Measurements from ENCODE around the gene PIK3CD. TPM values are rescaled to one million over a fixed set of nuclear protein-coding genes. Genes with fewer than 3 reads are reported as not detected.

PIK3CD gene
- total and polyA plus RNA-seq, 10 of the 15 experiments (the other 5 are each of a cell fraction or from before 2014, with no cell fraction given): 7.0 to 101 (median 51.1) TPM

DNA sequence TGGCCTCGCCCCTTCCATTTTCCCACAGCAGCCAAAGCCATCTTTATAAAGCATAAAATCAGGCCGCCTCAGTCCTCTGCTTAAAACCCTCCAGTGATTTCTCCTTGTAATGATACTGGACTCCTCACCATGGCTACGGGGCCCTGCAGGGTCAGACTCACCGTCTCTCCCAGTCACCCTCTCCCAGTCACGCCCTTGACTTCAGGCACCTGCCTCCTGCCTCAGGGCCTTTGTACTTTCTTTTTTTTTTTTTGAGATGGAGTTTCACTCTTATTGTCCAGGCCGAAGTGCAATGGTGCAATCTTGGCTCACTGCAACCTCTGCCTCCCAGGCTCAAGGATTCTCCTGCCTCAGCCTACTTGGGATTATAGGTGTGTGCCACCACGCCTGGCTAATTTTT lies 47.8 kb downstream of the PIK3CD start:
- ATAC-seq (no peak), FAIRE-seq (no peak), DNase-seq (ENCODE audit: low read depth, low spot score) (no peak)
- Histone ChIP-seq H3K79me2 (ENCODE audit: control insufficient read depth, insufficient read depth, low read length) (peaks cover 41% of the 10 kb centered on the region), H3K27me3 (replicated peaks in 1 of 2; ENCODE audit: control insufficient read depth in 2 of 2, insufficient read depth in 2 of 2, low read length in 1 of 2) (no peaks in the 10 kb centered on the region), H4K20me1 (ENCODE audit: control insufficient read depth, insufficient read depth) (no peaks in the 10 kb centered on the region), H3K9me3 (replicated peaks; ENCODE audit: control insufficient read depth, insufficient read depth, low read length) (peaks cover 12% of the 10 kb centered on the region), H3K36me3 (ENCODE audit: control insufficient read depth in 2 of 2, insufficient read depth in 2 of 2, low read length in 1 of 2) (peaks cover 14 to 32% of the 10 kb centered on the region in 2 experiments), H3K9ac (ENCODE audit: control insufficient read depth, insufficient read depth, low read length) (no peak overlapping the region), H2AFZ (ENCODE audit: control insufficient read depth, low read depth, low read length) (no peak overlapping the region), H3K27ac (ENCODE audit: control insufficient read depth, insufficient read depth) (no peak overlapping the region), H3K4me3 (no peak overlapping the region), H3K4me2 (ENCODE audit: control insufficient read depth, insufficient read depth) (no peak overlapping the region), H3K4me1 (ENCODE audit: control insufficient read depth, insufficient read depth, low read length) (peaks cover 12% of the 10 kb centered on the region)
- ChIA-PET POLR2A (no interaction called here), SMC1A (ENCODE audit: uncharacterized antibody, unreplicated experiment) (interaction anchor here (0.9 kb wide), 1 partner anchor 169 kb away, joined by 3 read pairs; no protein-coding TSS in a partner anchor), CTCF (interaction anchor here (0.6 to 1.7 kb wide), 2 partner anchors 29 to 84 kb away, joined by 3 read pairs; no protein-coding TSS in a partner anchor), RAD21 (ENCODE audit: unreplicated experiment) (no interaction called here)
- in situ Hi-C loops (cut with MboI): no loop called here
- intact Hi-C loops (cut with micrococcal nuclease; ENCODE audit: unreplicated experiment): no loop called here
- no TSS peak for BruUV-seq (replicated peaks)
- 92% methylated on average over 6 of the region's 7 CpGs for WGBS (ENCODE audit: insufficient coverage, insufficient replicate concordance, low lambda C conversion rate, missing lambda C conversion rate)
- no peak for TF ChIP-seq ATF3 (IDR thresholded peaks at IDR 0.05; ENCODE audit: borderline replicate concordance, extremely low read depth, low read depth, low read length)

GRCh38 chr1:9700340-9700739 lies 48.8 kb downstream of the PIK3CD start:
- RAD21 ChIA-PET (ENCODE audit: unreplicated experiment): no interaction called here
- H2AFZ ChIP-seq (ENCODE audit: control insufficient read depth, low read depth, low read length): no peak overlapping the region
- SMC1A ChIA-PET (ENCODE audit: uncharacterized antibody, unreplicated experiment): no interaction called here
- H3K4me1 ChIP-seq (ENCODE audit: control insufficient read depth, insufficient read depth, low read length): peaks cover 16% of the 10 kb centered on the region
- no peaks in the 10 kb centered on the region for H3K27me3 ChIP-seq (replicated peaks in 1 of 2; ENCODE audit: control insufficient read depth in 2 of 2, insufficient read depth in 2 of 2, low read length in 1 of 2)
- H3K9ac ChIP-seq (ENCODE audit: control insufficient read depth, insufficient read depth, low read length): no peak overlapping the region
- no peak for DNase-seq (ENCODE audit: low read depth, low spot score)
- FAIRE-seq: no peak
- in situ Hi-C loops (cut with MboI): no loop called here
- WGBS (ENCODE audit: insufficient coverage, insufficient replicate concordance, low lambda C conversion rate, missing lambda C conversion rate): 94% methylated on average over 12 of the region's 12 CpGs
- CTCF ChIA-PET: no interaction called here
- peaks cover 38% of the 10 kb centered on the region for H3K79me2 ChIP-seq (ENCODE audit: control insufficient read depth, insufficient read depth, low read length)
- H3K36me3 ChIP-seq (ENCODE audit: control insufficient read depth in 2 of 2, insufficient read depth in 2 of 2, low read length in 1 of 2): peaks cover 12 to 28% of the 10 kb centered on the region in 2 experiments
- H4K20me1 ChIP-seq (ENCODE audit: control insufficient read depth, insufficient read depth): no peaks in the 10 kb centered on the region
- ATAC-seq: no peak
- POLR2A ChIA-PET: interaction anchor here (0.6 kb wide), 1 partner anchor 45 kb away, joined by 4 read pairs; no protein-coding TSS in a partner anchor
- H3K4me3 ChIP-seq: no peak overlapping the region
- H3K9me3 ChIP-seq (replicated peaks; ENCODE audit: control insufficient read depth, insufficient read depth, low read length): peaks cover 12% of the 10 kb centered on the region
- intact Hi-C loops (cut with micrococcal nuclease; ENCODE audit: unreplicated experiment): no loop called here
- H3K27ac ChIP-seq (ENCODE audit: control insufficient read depth, insufficient read depth): no peak overlapping the region
- no TSS peak for BruUV-seq (replicated peaks)
- H3K4me2 ChIP-seq (ENCODE audit: control insufficient read depth, insufficient read depth): no peak overlapping the region
- TF ChIP-seq MTA2 (IDR thresholded peaks at IDR 0.05; ENCODE audit: low read depth) (no peak), TAF1 (IDR thresholded peaks at IDR 0.05; ENCODE audit: borderline replicate concordance, low read depth, low read length) (no peak), SMC3 (IDR thresholded peaks at IDR 0.05; ENCODE audit: borderline replicate concordance, low read length) (no peak), HDGF (IDR thresholded peaks at IDR 0.05) (no peak), NR2C1 (IDR thresholded peaks at IDR 0.05) (no peak), RBBP5 (conservative IDR thresholded peaks at IDR 0.05) (no peak), POU2F2 (IDR thresholded peaks at IDR 0.05; ENCODE audit: borderline replicate concordance, low read depth, low read length) (no peak), ZNF207 (IDR thresholded peaks at IDR 0.05; ENCODE audit: borderline replicate concordance) (no peak), RCOR1 (conservative IDR thresholded peaks at IDR 0.05; ENCODE audit: low read depth, low read length) (no peak), CHD2 (IDR thresholded peaks at IDR 0.05; ENCODE audit: borderline replicate concordance, low read depth, low read length) (no peak), BCL11A (IDR thresholded peaks at IDR 0.05; ENCODE audit: low read depth, low read length) (no peak), ETV6 (conservative IDR thresholded peaks at IDR 0.05 in 1 of 2, IDR thresholded peaks at IDR 0.05 in 1 of 2; ENCODE audit: borderline replicate concordance in 1 of 2, low read depth in 1 of 2) (no peak), ZBED1 (IDR thresholded peaks at IDR 0.05; ENCODE audit: borderline replicate concordance) (no peak), TBL1XR1 (IDR thresholded peaks at IDR 0.05; ENCODE audit: low read depth, low read length) (no peak)
- TF ChIP-seq, protein P1, sequence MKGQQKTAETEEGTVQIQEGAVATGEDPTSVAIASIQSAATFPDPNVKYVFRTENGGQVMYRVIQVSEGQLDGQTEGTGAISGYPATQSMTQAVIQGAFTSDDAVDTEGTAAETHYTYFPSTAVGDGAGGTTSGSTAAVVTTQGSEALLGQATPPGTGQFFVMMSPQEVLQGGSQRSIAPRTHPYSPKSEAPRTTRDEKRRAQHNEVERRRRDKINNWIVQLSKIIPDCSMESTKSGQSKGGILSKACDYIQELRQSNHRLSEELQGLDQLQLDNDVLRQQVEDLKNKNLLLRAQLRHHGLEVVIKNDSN (IDR thresholded peaks at IDR 0.05; ENCODE audit: borderline replicate concordance, extremely low read length, insufficient read depth, low read depth, low read length): no peak
- TF ChIP-seq, protein P2, sequence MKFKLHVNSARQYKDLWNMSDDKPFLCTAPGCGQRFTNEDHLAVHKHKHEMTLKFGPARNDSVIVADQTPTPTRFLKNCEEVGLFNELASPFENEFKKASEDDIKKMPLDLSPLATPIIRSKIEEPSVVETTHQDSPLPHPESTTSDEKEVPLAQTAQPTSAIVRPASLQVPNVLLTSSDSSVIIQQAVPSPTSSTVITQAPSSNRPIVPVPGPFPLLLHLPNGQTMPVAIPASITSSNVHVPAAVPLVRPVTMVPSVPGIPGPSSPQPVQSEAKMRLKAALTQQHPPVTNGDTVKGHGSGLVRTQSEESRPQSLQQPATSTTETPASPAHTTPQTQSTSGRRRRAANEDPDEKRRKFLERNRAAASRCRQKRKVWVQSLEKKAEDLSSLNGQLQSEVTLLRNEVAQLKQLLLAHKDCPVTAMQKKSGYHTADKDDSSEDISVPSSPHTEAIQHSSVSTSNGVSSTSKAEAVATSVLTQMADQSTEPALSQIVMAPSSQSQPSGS (IDR thresholded peaks at IDR 0.05; ENCODE audit: low read length): no peak
